HepG2 (cell line): ENCODE measurements around the gene ARHGAP10. TPM values are rescaled to one million over a fixed set of nuclear protein-coding genes. Genes with fewer than 3 reads are reported as not detected.

Experiments
- ATAC-seq: fragments of 200-7000 bp; cut with Tn5 transposase; 3 replicates; pipeline ENCODE4 v1.9.1; 2020; ENCODE audit warnings: mild to moderate bottlenecking, moderate library complexity
- BruUV-seq: library from RNA; stranded (reverse); fragments of 400-500 nt; replicated peaks from 2 replicates; lab custom pipeline; 2021; lab: Mats Ljungman, UMichigan
- CTCF ChIA-PET: fragments of 300-600 bp; formaldehyde crosslinking; extraction: SDS; loops from one replicate; lab custom pipeline; 2021; ENCODE audit warnings: low total read pairs, inconsistent platforms, low intra/inter-chr PET ratio; lab: Yijun Ruan, JAX
- POLR2A ChIA-PET: fragments of 350-600 bp; sonication (Branson Sonifier 250); formaldehyde crosslinking; loops from one replicate; lab custom pipeline; 2020; ENCODE audit warnings: antibody characterized with exemption, inconsistent platforms; lab: Yijun Ruan, JAX
- DNase-seq: peaks from one replicate; pipeline ENCODE4 v3.0.0-alpha.2; 2015; ENCODE audit warnings: low spot score
- FAIRE-seq: peaks from 3 replicates; lab custom pipeline; 2011; peaks lifted over from hg19 to GRCh38; lab: Jason Lieb, UNC
- H2AFZ ChIP-seq: one replicate; pipeline ENCODE4 v1.6.1; 2011; ENCODE audit warnings: low read length, inconsistent platforms
- H3K27ac ChIP-seq: fragments of 300-600 bp; 3 replicates; pipeline ENCODE4 v1.8.0; 2011; ENCODE audit warnings: mixed run types, mild to moderate bottlenecking, mixed read lengths, low read length, inconsistent platforms; ENCODE audit not compliant: insufficient read depth; ENCODE audit errors: extremely low read length
- H3K27me3 ChIP-seq, 2 experiments: fragments of 200-600 bp in 1 of 2; 2 replicates in 1 of 2; 3 replicates in 1 of 2; pipeline versions ENCODE4 v1.6.0 to v1.8.0; 2011; ENCODE audit warnings: low read length in 2 of 2, mild to moderate bottlenecking in 2 of 2, moderate library complexity in 2 of 2, inconsistent platforms in 1 of 2; ENCODE audit not compliant: insufficient read depth in 2 of 2, control insufficient read depth in 1 of 2
- H3K36me3 ChIP-seq, 2 experiments: fragments of 200-600 bp in 1 of 2; replicated peaks in 1 of 2; 2 replicates in 1 of 2; 3 replicates in 1 of 2; pipeline versions ENCODE4 v1.5.1 to v1.8.0; 2011; ENCODE audit warnings: low read length in 2 of 2, inconsistent platforms in 1 of 2; ENCODE audit not compliant: insufficient read depth in 2 of 2, control insufficient read depth in 1 of 2
- H3K4me1 ChIP-seq: 2 replicates; pipeline ENCODE4 v1.5.1; 2012; ENCODE audit warnings: low read length, inconsistent platforms; ENCODE audit not compliant: insufficient read depth
- H3K4me2 ChIP-seq: 2 replicates; pipeline ENCODE4 v1.6.0; 2011; ENCODE audit warnings: low read depth, low read length, inconsistent platforms
- H3K4me3 ChIP-seq, 3 experiments: fragments of 200-600 bp in 1 of 3; sonication (generic), shearing (Covaris generic) in 1 of 3; replicated peaks in 1 of 3; 2 replicates each; pipeline ENCODE4 v1.5.1; 2011 to 2016; ENCODE audit warnings: low read length in 3 of 3, inconsistent platforms in 2 of 3, low read depth in 2 of 3, mild to moderate bottlenecking in 2 of 3, control low read depth in 1 of 3, mixed read lengths in 1 of 3; ENCODE audit not compliant: insufficient read depth in 1 of 3
- H3K79me2 ChIP-seq: one replicate; pipeline ENCODE4 v1.6.1; 2011; ENCODE audit warnings: low read length, inconsistent platforms; ENCODE audit not compliant: insufficient read depth
- H3K9ac ChIP-seq: 2 replicates; pipeline ENCODE4 v1.6.0; 2011; ENCODE audit warnings: mild to moderate bottlenecking, low read depth, low read length, inconsistent platforms; ENCODE audit not compliant: insufficient read depth
- H3K9me3 ChIP-seq: 2 replicates; pipeline ENCODE4 v1.5.1; 2012; ENCODE audit warnings: mild to moderate bottlenecking, low read length
- H4K20me1 ChIP-seq: 2 replicates; pipeline ENCODE4 v1.6.0; 2011; ENCODE audit warnings: inconsistent platforms, mild to moderate bottlenecking, low read length, moderate library complexity; ENCODE audit not compliant: insufficient read depth
- ATF5 ChIP-seq: sonication (generic); formaldehyde crosslinking; IDR thresholded peaks from 2 replicates; pipeline ENCODE4 v1.4.0; 2020; ENCODE audit warnings: mild to moderate bottlenecking, low read depth, missing genetic modification reagents
- ATF7-NPFF ChIP-seq: sonication (generic); formaldehyde crosslinking; IDR thresholded peaks from 2 replicates; pipeline ENCODE4 v1.8.1; 2023; ENCODE audit warnings: mild to moderate bottlenecking, low read depth, missing genetic modification reagents, moderate library complexity
- FOXA1 ChIP-seq, 2 experiments: fragments of 450-650 bp in 1 of 2; sonication (generic) in 1 of 2; formaldehyde crosslinking in 1 of 2; IDR thresholded peaks; 2 replicates each; pipeline versions ENCODE4 v1.4.0 to v1.6.1; 2016 to 2020; ENCODE audit warnings: missing genetic modification reagents in 1 of 2
- MED8 ChIP-seq: sonication (generic); formaldehyde crosslinking; IDR thresholded peaks from 2 replicates; pipeline ENCODE4 v1.8.1; 2023; ENCODE audit warnings: mild to moderate bottlenecking, missing genetic modification reagents; ENCODE audit not compliant: insufficient replicate concordance
- MLX ChIP-seq: IDR thresholded peaks from 2 replicates; pipeline ENCODE4 v1.6.1; 2016
- PRDM10 ChIP-seq: sonication (generic); formaldehyde crosslinking; IDR thresholded peaks from 2 replicates; pipeline ENCODE4 v1.4.0; 2020; ENCODE audit warnings: low read depth, missing genetic modification reagents
- SRSF4 ChIP-seq: fragments of 200-400 bp; formaldehyde crosslinking; IDR thresholded peaks from one replicate; pipeline ENCODE4 v1.6.1; 2018; ENCODE audit warnings: mild to moderate bottlenecking, low read depth, low read length, moderate library complexity; ENCODE audit not compliant: poor library complexity, severe bottlenecking
- THRA ChIP-seq: sonication (generic); formaldehyde crosslinking; IDR thresholded peaks from 2 replicates; pipeline ENCODE4 v1.4.0; 2020; ENCODE audit warnings: missing genetic modification reagents, borderline replicate concordance
- ZBTB26 ChIP-seq: IDR thresholded peaks from 2 replicates; pipeline ENCODE4 v1.6.1; 2016; ENCODE audit warnings: missing compliant biosample characterization, missing genetic modification reagents, borderline replicate concordance
- ZNF720 ChIP-seq: sonication (generic); formaldehyde crosslinking; IDR thresholded peaks from 2 replicates; pipeline ENCODE4 v1.4.0; 2020; ENCODE audit warnings: missing genetic modification reagents
- WGBS: methylation state at CpG from one replicate; pipeline ENCODE4 v1.1.6; 2017; ENCODE audit warnings: low lambda C conversion rate; 5-methylcytosine and 5-hydroxymethylcytosine counted together
- in situ Hi-C: cut with HindIII; loops from 2 replicates; pipeline ENCODE4 v1.10.0; 2017; ENCODE audit warnings: low pct_unique_long_range_greater_than_20kb; ENCODE audit not compliant: extremely low pct_ligation_motif_present
- intact Hi-C: fragments of 100-400 bp; cut with micrococcal nuclease; formaldehyde crosslinking; loops from one replicate; pipeline ENCODE4 v1.10.0; 2022; ENCODE audit not compliant: unreplicated experiment
- polyA plus RNA-seq, 8 experiments: library from polyadenylated mRNA; depleted of rRNA in 3 of 8; stranded (reverse) in 7 of 8; unstranded in 1 of 8; fragments of >200 nt; fragmentation: Illumina TruSeq in 4 of 8; extraction: Trizol in 4 of 8; gene quantifications; 2 replicates each; pipeline versions ENCODE4 v1.2.1 to v1.2.3, GENCODE V29; 2011 to 2016; ENCODE audit warnings: low read depth in 4 of 8, missing spikeins in 1 of 8, mixed read lengths in 1 of 8; ENCODE audit not compliant: insufficient read depth in 1 of 8
- total RNA-seq, 5 experiments: library from RNA; depleted of rRNA; stranded (reverse); fragments of >200 nt; fragmentation: Illumina TruSeq; extraction: Trizol; gene quantifications; 2 replicates each; pipeline ENCODE4 v1.2.3, GENCODE V29; 2016; ENCODE audit warnings: low read depth in 1 of 5

Gene ARHGAP10
- total and polyA plus RNA-seq, 2 of the 13 experiments (the other 11 are each of a cell fraction or from before 2014, with no cell fraction given): 0.45 to 1.6 TPM

GRCh38 chr4:147834480-147834879, 102.6 kb downstream of the ARHGAP10 start:
- no TSS peak for BruUV-seq
- no peak overlapping the region for H2AFZ ChIP-seq
- H3K27ac ChIP-seq: no peak overlapping the region
- no peaks in the 10 kb centered on the region for H3K9me3 ChIP-seq
- no peak for TF ChIP-seq ZBTB26 (CRISPR knock-in tag)
- no peak for TF ChIP-seq ZNF720 (CRISPR knock-in tag)
- no peak for TF ChIP-seq SRSF4
- TF ChIP-seq THRA (CRISPR knock-in tag): no peak
- no peaks in the 10 kb centered on the region for H4K20me1 ChIP-seq
- no peaks in the 10 kb centered on the region for H3K79me2 ChIP-seq
- H3K9ac ChIP-seq: no peak overlapping the region
- no peak overlapping the region for H3K4me3 ChIP-seq
- DNase-seq (no peak), FAIRE-seq (no peak), ATAC-seq (no peak)
- in situ Hi-C loops: no loop called here
- H3K4me1 ChIP-seq: no peaks in the 10 kb centered on the region
- WGBS: 86% methylated on average over 3 of the region's 3 CpGs
- intact Hi-C loops: no loop called here
- no peak overlapping the region for H3K4me2 ChIP-seq
- POLR2A ChIA-PET: no interaction called here
- no peaks in the 10 kb centered on the region for H3K36me3 ChIP-seq
- H3K27me3 ChIP-seq: no peaks in the 10 kb centered on the region
- CTCF ChIA-PET: no interaction called here

GRCh38 chr4:147836807-147837206, 104.9 kb downstream of the ARHGAP10 start:
- WGBS: 59% methylated on average over 6 of the region's 6 CpGs
- POLR2A ChIA-PET: no interaction called here
- TF ChIP-seq MED8 (CRISPR knock-in tag): no peak
- TF ChIP-seq FOXA1 (IDR thresholded peaks at IDR 0.05): no peak
- TF ChIP-seq FOXA1 (CRISPR knock-in tag; IDR thresholded peaks at IDR 0.05): no peak
- no peak for TF ChIP-seq PRDM10 (CRISPR knock-in tag)
- TF ChIP-seq ATF5: no peak
- no peak for TF ChIP-seq MLX
- TF ChIP-seq ATF7-NPFF (CRISPR knock-in tag): no peak

More at GRCh38 chr4:147836807-147837206, 104.9 kb downstream of the ARHGAP10 start:
- FAIRE-seq: no peak
- Histone ChIP-seq H3K36me3 (no peaks in the 10 kb centered on the region), H3K4me2 (no peak overlapping the region), H3K4me1 (no peaks in the 10 kb centered on the region), H2AFZ (no peak overlapping the region), H3K27ac (no peak overlapping the region), H3K27me3 (no peaks in the 10 kb centered on the region), H3K4me3 (no peak overlapping the region), H4K20me1 (no peaks in the 10 kb centered on the region), H3K9ac (no peak overlapping the region), H3K9me3 (no peaks in the 10 kb centered on the region), H3K79me2 (no peaks in the 10 kb centered on the region)
- in situ Hi-C loops: no loop called here
- intact Hi-C loops: no loop called here
- no TSS peak for BruUV-seq
- CTCF ChIA-PET: no interaction called here
- no peak for ATAC-seq
- no peak for DNase-seq
